Transverse colon (tissue), 4 donors: ENCODE measurements around the gene TCAIM. TPM values are rescaled to one million over a fixed set of nuclear protein-coding genes. Genes with fewer than 3 reads are reported as not detected.
A peak's percentile ranks its signal among the peaks of the same experiment; 100 is the strongest.
"Not testable (repeated sequence)": the region's sequence is repeated elsewhere in the genome, so short reads cannot be mapped to it uniquely, and the experiment has no call there.

Source experiments
- DNase-seq: peaks from one replicate; pipeline ENCODE4 v3.0.0-alpha.2; 2019
- H3K27ac ChIP-seq, 4 donors: fragments of 200-600 bp; sonication (generic); 2 replicates each; pipeline ENCODE4 v1.5.1; 2016 to 2018; ENCODE audit warnings: inconsistent platforms in 4 of 4
- H3K27me3 ChIP-seq: fragments of 200-600 bp; sonication (generic); 2 replicates; pipeline ENCODE4 v1.5.1; 2017; ENCODE audit warnings: inconsistent platforms
- H3K36me3 ChIP-seq, 4 donors: fragments of 200-600 bp; sonication (generic); 2 replicates each; pipeline ENCODE4 v1.5.1; 2017 to 2019; ENCODE audit warnings: inconsistent platforms in 4 of 4
- H3K4me1 ChIP-seq, 4 donors: fragments of 200-600 bp; sonication (generic); 2 replicates each; pipeline ENCODE4 v1.5.1; 2017 to 2020; ENCODE audit warnings: inconsistent platforms in 4 of 4
- H3K4me3 ChIP-seq, 4 donors: fragments of 200-600 bp; sonication (generic); 1 replicate in 1 of 4; 2 replicates in 3 of 4; pipeline versions ENCODE4 v1.5.1 to v1.6.1; 2017 to 2019; ENCODE audit warnings: inconsistent platforms in 4 of 4
- H3K9me3 ChIP-seq, 2 donors: fragments of 200-600 bp; sonication (generic); 2 replicates each; pipeline ENCODE4 v1.5.1; 2017 to 2019; ENCODE audit warnings: inconsistent platforms in 2 of 2
- CTCF ChIP-seq, 5 experiments: fragments of 200-600 bp in 3 of 5; fragments of 450-650 bp in 2 of 5; sonication (generic) in 3 of 5; IDR thresholded peaks; 1 replicate in 2 of 5; 2 replicates in 3 of 5; pipeline ENCODE4 v1.5.1; 2016 to 2017; ENCODE audit warnings: antibody characterized with exemption in 5 of 5, inconsistent platforms in 3 of 5, mild to moderate bottlenecking in 2 of 5, moderate library complexity in 1 of 5
- EP300 ChIP-seq: sonication (generic); formaldehyde crosslinking; IDR thresholded peaks from one replicate; pipeline ENCODE4 v1.6.1; 2017; ENCODE audit warnings: antibody characterized with exemption, low read depth
- POLR2A ChIP-seq: fragments of 450-650 bp; IDR thresholded peaks from one replicate; pipeline ENCODE4 v1.6.1; 2016; ENCODE audit warnings: antibody characterized with exemption, mild to moderate bottlenecking, moderate library complexity
- POLR2AphosphoS5 ChIP-seq, 3 donors: sonication (generic); formaldehyde crosslinking; IDR thresholded peaks; one replicate each; pipeline ENCODE4 v1.6.1; 2016; ENCODE audit warnings: antibody characterized with exemption in 3 of 3
- WGBS, 2 donors: methylation state at CpG; one replicate each; pipeline ENCODE4 v1.1.5; 2018; ENCODE audit warnings: low coverage in 1 of 2; 5-methylcytosine and 5-hydroxymethylcytosine counted together
- in situ Hi-C, 4 donors: fragments of 200-750 bp; cut with MboI; loops; one replicate each; pipeline versions ENCODE4 v1.15.0 to v1.15.1; 2017; ENCODE audit warnings: low sequenced_read_pairs in 3 of 4, low pct_ligation_motif_present in 1 of 4, low pct_unique_long_range_greater_than_20kb in 1 of 4
- intact Hi-C: fragments of 100-400 bp; cut with DNase I; formaldehyde crosslinking; loops from one replicate; pipeline ENCODE4 v1.15.1; 2023; ENCODE audit warnings: low total_unique reads
- total RNA-seq, 4 donors: library from RNA; depleted of rRNA; stranded (reverse); fragments of >200 nt; gene quantifications; one replicate each; pipeline ENCODE4 v1.1.0, GENCODE V29; 2016

TCAIM gene
- total RNA-seq, 4 donors from 2014 or later, result 2.2 to 19.5 (median 14.6) TPM

- in situ Hi-C loops (no loop called here), intact Hi-C loops (no loop called here)
- no peak for DNase-seq
- Histone ChIP-seq H3K4me3 (no peak overlapping the region), H3K27me3 (no peaks in the 10 kb centered on the region), H3K9me3 (no peaks in the 10 kb centered on the region), H3K4me1 (peaks cover 0 to 23% (median 12%) of the 10 kb centered on the region in 4 donors), H3K27ac (no peak overlapping the region), H3K36me3 (no peaks in the 10 kb centered on the region)
- TF ChIP-seq CTCF (IDR thresholded peaks at IDR 0.05) (no peak), POLR2A (no peak), POLR2AphosphoS5 (IDR thresholded peaks at IDR 0.05) (no peak), EP300 (no peak)
Observed at GRCh38 chr3:44343421-44343820, 4.9 kb downstream of the TCAIM start.

- H3K36me3 ChIP-seq, intact Hi-C loops: not testable (repeated sequence)
Observed at GRCh38 chr3:44346590-44346989, 8.0 kb downstream of the TCAIM start.

GRCh38 chr3:44348993-44349392 is 10.4 kb downstream of the TCAIM start:
- 90 to 91% methylated on average over 6 of the region's 6 CpGs for WGBS, 2 donors
- peaks cover 0 to 4% (median 0%) of the 10 kb centered on the region in 4 donors for H3K4me1 ChIP-seq
- no peaks in the 10 kb centered on the region for H3K27me3 ChIP-seq
- in situ Hi-C loops (no loop called here), intact Hi-C loops (no loop called here)
- H3K27ac ChIP-seq, result no peak overlapping the region
- no peaks in the 10 kb centered on the region for H3K9me3 ChIP-seq
- TF ChIP-seq POLR2A (no peak), CTCF (IDR thresholded peaks at IDR 0.05) (no peak), POLR2AphosphoS5 (IDR thresholded peaks at IDR 0.05) (no peak), EP300 (no peak)
- no peak for DNase-seq
- no peak overlapping the region for H3K4me3 ChIP-seq
- no peaks in the 10 kb centered on the region for H3K36me3 ChIP-seq

More at GRCh38 chr3:44346590-44346989, 8.0 kb downstream of the TCAIM start:
- H3K27me3 ChIP-seq, H3K4me3 ChIP-seq, in situ Hi-C loops, H3K9me3 ChIP-seq, DNase-seq, H3K4me1 ChIP-seq: not testable (repeated sequence)
- H3K27ac ChIP-seq, result peak overlapping the region in 3 of 4 donors; percentile 18 to 28 (median 24)
- WGBS, 2 donors, result 80 to 82% methylated on average over 6 of the region's 6 CpGs

DNA sequence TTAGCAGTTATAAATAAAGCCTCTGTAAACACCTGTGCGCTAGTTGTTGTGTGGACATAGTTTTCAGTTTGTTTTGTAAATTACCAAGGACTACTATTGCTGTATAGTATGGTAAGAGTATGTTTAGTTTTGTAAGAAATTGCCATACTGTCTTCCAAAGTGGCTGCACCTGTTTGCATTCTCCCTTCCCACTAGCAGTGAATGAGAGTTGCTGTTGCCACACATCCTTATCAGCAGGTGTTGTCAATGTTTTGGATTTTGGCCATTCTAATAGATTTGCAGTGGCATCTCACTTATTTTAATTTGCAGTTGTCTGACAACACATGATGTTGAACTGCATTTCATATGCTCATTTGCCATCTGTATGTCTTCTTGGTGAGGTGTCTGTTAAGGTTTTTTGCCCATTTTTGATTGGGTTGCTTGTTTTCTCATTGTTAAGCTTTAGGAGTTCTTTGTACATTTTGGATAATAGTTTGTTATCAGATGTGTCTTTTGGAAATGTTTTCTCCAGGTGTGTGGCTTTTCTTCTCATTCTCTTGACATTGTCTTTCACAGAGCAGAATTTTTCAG is 14.9 kb downstream of the TCAIM start:
- WGBS, 2 donors, result 95 to 100% methylated on average over 1 of the region's 1 CpG

More for the DNA sequence above, 14.9 kb downstream of the TCAIM start:
- Histone ChIP-seq H3K4me3 (no peak overlapping the region), H3K4me1 (peaks cover 0 to 10% (median 2%) of the 10 kb centered on the region in 4 donors), H3K27ac (no peak overlapping the region), H3K36me3 (peaks cover 0 to 10% (median 1%) of the 10 kb centered on the region in 4 donors), H3K9me3 (no peaks in the 10 kb centered on the region), H3K27me3 (no peaks in the 10 kb centered on the region)
- intact Hi-C loops, result no loop called here
- in situ Hi-C loops, result no loop called here
- TF ChIP-seq POLR2AphosphoS5 (IDR thresholded peaks at IDR 0.05), result no peak
- no peak for TF ChIP-seq POLR2A
- no peak for TF ChIP-seq EP300
- no peak for TF ChIP-seq CTCF (IDR thresholded peaks at IDR 0.05)
- no peak for DNase-seq
